ENCODE results near the gene PPP1R12B. TPM values are rescaled to one million over a fixed set of nuclear protein-coding genes. Genes with fewer than 3 reads are reported as not detected.
"Not testable (repeated sequence)": the region's sequence is repeated elsewhere in the genome, so short reads cannot be mapped to it uniquely, and the experiment has no call there.

Gene PPP1R12B
- total RNA-seq, 1 donor from 2014 or later: 49.1 TPM

DNA sequence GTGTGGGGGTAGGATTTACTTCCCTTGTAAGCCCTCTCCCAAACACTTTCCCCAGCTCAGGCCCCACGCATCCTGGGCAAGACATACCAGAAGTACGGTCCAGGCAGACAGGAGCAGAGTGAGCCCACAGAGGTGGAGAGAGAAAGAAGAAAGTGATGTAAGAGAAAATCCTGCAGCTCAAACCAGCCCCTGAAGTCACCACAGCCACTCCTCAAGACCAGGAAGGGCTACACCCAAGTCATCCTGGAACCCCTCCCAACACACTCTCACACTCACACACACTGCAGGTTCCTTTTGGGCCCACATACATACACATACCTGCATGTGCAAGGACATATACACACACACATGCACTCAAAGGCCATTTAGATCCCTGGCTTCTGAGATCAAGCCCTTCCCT lies 254.9 kb downstream of the PPP1R12B start:
- H3K9me3 ChIP-seq: no peaks in the 10 kb centered on the region
- DNase-seq: no peak
- TF ChIP-seq, protein P1, sequence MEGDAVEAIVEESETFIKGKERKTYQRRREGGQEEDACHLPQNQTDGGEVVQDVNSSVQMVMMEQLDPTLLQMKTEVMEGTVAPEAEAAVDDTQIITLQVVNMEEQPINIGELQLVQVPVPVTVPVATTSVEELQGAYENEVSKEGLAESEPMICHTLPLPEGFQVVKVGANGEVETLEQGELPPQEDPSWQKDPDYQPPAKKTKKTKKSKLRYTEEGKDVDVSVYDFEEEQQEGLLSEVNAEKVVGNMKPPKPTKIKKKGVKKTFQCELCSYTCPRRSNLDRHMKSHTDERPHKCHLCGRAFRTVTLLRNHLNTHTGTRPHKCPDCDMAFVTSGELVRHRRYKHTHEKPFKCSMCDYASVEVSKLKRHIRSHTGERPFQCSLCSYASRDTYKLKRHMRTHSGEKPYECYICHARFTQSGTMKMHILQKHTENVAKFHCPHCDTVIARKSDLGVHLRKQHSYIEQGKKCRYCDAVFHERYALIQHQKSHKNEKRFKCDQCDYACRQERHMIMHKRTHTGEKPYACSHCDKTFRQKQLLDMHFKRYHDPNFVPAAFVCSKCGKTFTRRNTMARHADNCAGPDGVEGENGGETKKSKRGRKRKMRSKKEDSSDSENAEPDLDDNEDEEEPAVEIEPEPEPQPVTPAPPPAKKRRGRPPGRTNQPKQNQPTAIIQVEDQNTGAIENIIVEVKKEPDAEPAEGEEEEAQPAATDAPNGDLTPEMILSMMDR (IDR thresholded peaks at IDR 0.05): no peak
- no peaks in the 10 kb centered on the region for H3K36me3 ChIP-seq
- ATAC-seq: no peak
- H3K27me3 ChIP-seq: no peaks in the 10 kb centered on the region
- no peaks in the 10 kb centered on the region for H3K4me1 ChIP-seq
- no peak overlapping the region for H3K27ac ChIP-seq
- no peak overlapping the region for H3K4me3 ChIP-seq
- intact Hi-C loops (cut with DNase I): no loop called here

- Histone ChIP-seq H3K9me3 (no peaks in the 10 kb centered on the region), H3K4me1 (no peaks in the 10 kb centered on the region), H3K27me3 (no peaks in the 10 kb centered on the region), H3K27ac (no peak overlapping the region), H3K4me3 (no peak overlapping the region), H3K36me3 (no peaks in the 10 kb centered on the region)
- TF ChIP-seq, protein P1 (IDR thresholded peaks at IDR 0.05): no peak
- DNase-seq (no peak), ATAC-seq (no peak)
- intact Hi-C loops (cut with DNase I): no loop called here
These were observed 257.0 kb downstream of the PPP1R12B start for GRCh38 chr1:202605515-202605914.

DNA sequence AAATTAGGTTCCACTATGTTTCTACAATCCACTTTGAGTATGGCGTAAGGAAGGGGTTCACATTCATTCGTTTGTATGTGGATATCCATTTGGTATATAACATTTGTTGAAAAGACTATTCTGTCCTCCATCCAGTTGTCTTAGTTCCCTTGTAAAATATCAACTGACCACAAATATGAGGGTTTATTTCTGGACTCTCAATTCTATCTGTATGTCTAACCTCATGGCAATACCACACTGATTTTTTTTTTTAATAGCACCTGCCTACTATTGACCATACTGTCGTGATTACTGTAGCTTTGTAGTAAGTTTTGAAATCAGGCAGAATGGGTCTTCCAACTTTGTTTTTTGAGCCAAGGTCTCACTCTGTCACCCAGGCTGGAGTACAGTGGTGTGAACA lies 263.5 kb downstream of the PPP1R12B start:
- intact Hi-C loops (cut with DNase I); H3K4me3 ChIP-seq; DNase-seq; ATAC-seq; H3K27me3 ChIP-seq; H3K9me3 ChIP-seq; H3K4me1 ChIP-seq; H3K27ac ChIP-seq; H3K36me3 ChIP-seq: not testable (repeated sequence)

GRCh38 chr1:202613571-202613970 lies 265.1 kb downstream of the PPP1R12B start:
- intact Hi-C loops (cut with DNase I): no loop called here
- no peak overlapping the region for H3K27ac ChIP-seq
- TF ChIP-seq, protein P1 (IDR thresholded peaks at IDR 0.05): no peak
- no peak for DNase-seq
- no peak overlapping the region for H3K4me3 ChIP-seq
- no peaks in the 10 kb centered on the region for H3K36me3 ChIP-seq
- H3K9me3 ChIP-seq: no peaks in the 10 kb centered on the region
- peaks cover 10% of the 10 kb centered on the region for H3K4me1 ChIP-seq
- no peaks in the 10 kb centered on the region for H3K27me3 ChIP-seq
- ATAC-seq: no peak

- DNase-seq; H3K27ac ChIP-seq; H3K27me3 ChIP-seq; intact Hi-C loops (cut with DNase I); H3K4me3 ChIP-seq; H3K36me3 ChIP-seq; H3K9me3 ChIP-seq: not testable (repeated sequence)
- peak; percentile 23 for ATAC-seq
- H3K4me1 ChIP-seq: peaks cover 13% of the 10 kb centered on the region
- TF ChIP-seq, protein P1 (IDR thresholded peaks at IDR 0.05): peak; percentile 21
These were observed 266.1 kb downstream of the PPP1R12B start for GRCh38 chr1:202614363-202615207.

GRCh38 chr1:202615208-202615500 lies 266.7 kb downstream of the PPP1R12B start:
- peaks cover 13% of the 10 kb centered on the region for H3K4me1 ChIP-seq
- H3K4me3 ChIP-seq; H3K27me3 ChIP-seq; intact Hi-C loops (cut with DNase I); DNase-seq; ATAC-seq; H3K9me3 ChIP-seq; H3K36me3 ChIP-seq: not testable (repeated sequence)
- peak overlapping the region; percentile 2 for H3K27ac ChIP-seq

Measured in upper lobe of right lung (tissue), 1 donor.